H9 (cell line): Measurements from ENCODE around the gene PTPRN2. TPM values are rescaled to one million over a fixed set of nuclear protein-coding genes. Genes with fewer than 3 reads are reported as not detected.

Experiments used
- DNase-seq: peaks from one replicate; pipeline ENCODE4 v3.0.0-alpha.2; 2017
- H2AFZ ChIP-seq: one replicate; pipeline ENCODE4 v1.6.1; 2013; ENCODE audit warnings: mild to moderate bottlenecking, low read length, control low read depth, moderate library complexity
- H2AK5ac ChIP-seq: 2 replicates; pipeline ENCODE4 v1.6.1; 2013; ENCODE audit warnings: low read length, control low read depth, mixed read lengths; ENCODE audit not compliant: insufficient read length
- H2BK120ac ChIP-seq: one replicate; pipeline ENCODE4 v1.6.1; 2013; ENCODE audit warnings: low read depth, mild to moderate bottlenecking, low read length, control low read depth, inconsistent platforms; ENCODE audit not compliant: poor library complexity, severe bottlenecking
- H2BK12ac ChIP-seq: 2 replicates; pipeline ENCODE4 v1.6.1; 2013; ENCODE audit warnings: low read length, control low read depth, mixed read lengths, low read depth; ENCODE audit not compliant: insufficient read length
- H2BK15ac ChIP-seq: 2 replicates; pipeline ENCODE4 v1.6.1; 2013; ENCODE audit warnings: low read depth, low read length, control low read depth
- H2BK20ac ChIP-seq: one replicate; pipeline ENCODE4 v1.6.1; 2013; ENCODE audit warnings: low read depth, mild to moderate bottlenecking, low read length, control low read depth, inconsistent platforms; ENCODE audit not compliant: poor library complexity, severe bottlenecking
- H2BK5ac ChIP-seq: 2 replicates; pipeline ENCODE4 v1.6.1; 2013; ENCODE audit warnings: low read length, control low read depth, mixed read lengths; ENCODE audit not compliant: insufficient read length
- H3K14ac ChIP-seq: 2 replicates; pipeline ENCODE4 v1.6.1; 2013; ENCODE audit warnings: low read length, control low read depth; ENCODE audit not compliant: insufficient read depth
- H3K18ac ChIP-seq: 2 replicates; pipeline ENCODE4 v1.6.1; 2013; ENCODE audit warnings: low read depth, mild to moderate bottlenecking, mixed read lengths, low read length, control low read depth; ENCODE audit not compliant: insufficient read length
- H3K23ac ChIP-seq: 2 replicates; pipeline ENCODE4 v1.6.1; 2013; ENCODE audit warnings: low read length, control low read depth, mixed read lengths, low read depth; ENCODE audit not compliant: insufficient read length
- H3K23me2 ChIP-seq: 2 replicates; pipeline ENCODE4 v1.6.1; 2013; ENCODE audit warnings: low read depth, mild to moderate bottlenecking, mixed read lengths, low read length, control low read depth; ENCODE audit not compliant: insufficient read length, poor library complexity, severe bottlenecking
- H3K27ac ChIP-seq: 2 replicates; pipeline ENCODE4 v1.5.1; 2013; ENCODE audit warnings: low read length, control low read depth, mixed read lengths, low read depth; ENCODE audit not compliant: insufficient read length
- H3K27me3 ChIP-seq: 2 replicates; pipeline ENCODE4 v1.6.1; 2013; ENCODE audit warnings: low read length, control low read depth, inconsistent platforms; ENCODE audit not compliant: insufficient read depth
- H3K4ac ChIP-seq: 2 replicates; pipeline ENCODE4 v1.6.1; 2013; ENCODE audit warnings: low read depth, mild to moderate bottlenecking, control low read depth, inconsistent platforms, low read length, moderate library complexity
- H3K4me1 ChIP-seq: 2 replicates; pipeline ENCODE4 v1.6.1; 2013; ENCODE audit warnings: low read length, control low read depth, inconsistent platforms; ENCODE audit not compliant: insufficient read depth
- H3K4me2 ChIP-seq: 2 replicates; pipeline ENCODE4 v1.6.1; 2013; ENCODE audit warnings: low read length, control low read depth, mixed read lengths; ENCODE audit not compliant: insufficient read length, insufficient read depth
- H3K56ac ChIP-seq: 2 replicates; pipeline ENCODE4 v1.6.1; 2013; ENCODE audit warnings: low read depth, mild to moderate bottlenecking, mixed read lengths, low read length, control low read depth; ENCODE audit not compliant: insufficient read length
- H3K79me1 ChIP-seq: 2 replicates; pipeline ENCODE4 v1.6.1; 2013; ENCODE audit warnings: low read depth, mild to moderate bottlenecking, moderate library complexity, low read length, control low read depth, inconsistent platforms; ENCODE audit not compliant: insufficient read depth, poor library complexity, severe bottlenecking
- H3K79me2 ChIP-seq: 2 replicates; pipeline ENCODE4 v1.6.1; 2013; ENCODE audit warnings: low read length, control low read depth, inconsistent platforms; ENCODE audit not compliant: insufficient read depth
- H3K9ac ChIP-seq: 2 replicates; pipeline ENCODE4 v1.6.1; 2013; ENCODE audit warnings: low read length, control low read depth, mixed read lengths; ENCODE audit not compliant: insufficient read length; ENCODE audit errors: extremely low read depth
- H3K9me3 ChIP-seq: one replicate; pipeline ENCODE4 v1.6.1; 2013; ENCODE audit warnings: low read depth, low read length, inconsistent platforms; ENCODE audit not compliant: control insufficient read depth
- H3T11ph ChIP-seq: one replicate; pipeline ENCODE4 v1.6.1; 2013; ENCODE audit warnings: mild to moderate bottlenecking, low read length, control low read depth, inconsistent platforms
- H4K20me1 ChIP-seq: one replicate; pipeline ENCODE4 v1.6.1; 2013; ENCODE audit not compliant: control insufficient read depth, insufficient read length, insufficient read depth
- H4K5ac ChIP-seq: 2 replicates; pipeline ENCODE4 v1.6.1; 2013; ENCODE audit warnings: low read depth, mild to moderate bottlenecking, mixed read lengths, low read length, control low read depth; ENCODE audit not compliant: insufficient read length
- H4K8ac ChIP-seq: replicated peaks from 2 replicates; pipeline ENCODE4 v1.6.1; 2013; ENCODE audit warnings: low read length, control low read depth, mixed read lengths, low read depth; ENCODE audit not compliant: insufficient read length
- H4K91ac ChIP-seq: 2 replicates; pipeline ENCODE4 v1.6.1; 2013; ENCODE audit warnings: low read depth, mild to moderate bottlenecking, moderate library complexity, mixed read lengths, low read length, control low read depth; ENCODE audit not compliant: insufficient read length
- H3K27ac Mint-ChIP-seq, 3 experiments: 2 replicates in 2 of 3; 3 replicates in 1 of 3; pipeline ENCODE4 v1.8.0; 2020 to 2021; ENCODE audit warnings: mixed read lengths in 3 of 3, mild to moderate bottlenecking in 1 of 3, moderate library complexity in 1 of 3
- H3K27me3 Mint-ChIP-seq: 2 replicates; pipeline ENCODE4 v1.8.0; 2021; ENCODE audit warnings: low read depth, mild to moderate bottlenecking, moderate library complexity, mixed read lengths
- H3K36me3 Mint-ChIP-seq, 3 experiments: 2 replicates in 2 of 3; 3 replicates in 1 of 3; pipeline ENCODE4 v1.8.0; 2020 to 2021; ENCODE audit warnings: low read depth in 3 of 3, mixed read lengths in 3 of 3; ENCODE audit not compliant: insufficient read depth in 1 of 3
- H3K4me1 Mint-ChIP-seq, 2 experiments: 2 replicates each; pipeline ENCODE4 v1.8.0; 2020; ENCODE audit warnings: mixed read lengths in 2 of 2
- H3K4me3 Mint-ChIP-seq, 2 experiments: 2 replicates in 1 of 2; 3 replicates in 1 of 2; pipeline ENCODE4 v1.8.0; 2020 to 2021; ENCODE audit warnings: mild to moderate bottlenecking in 2 of 2, mixed read lengths in 2 of 2, moderate library complexity in 1 of 2
- H3K9me3 Mint-ChIP-seq, 2 experiments: 2 replicates in 1 of 2; 3 replicates in 1 of 2; pipeline ENCODE4 v1.8.0; 2020; ENCODE audit warnings: mild to moderate bottlenecking in 2 of 2, mixed read lengths in 2 of 2, moderate library complexity in 1 of 2
- WGBS: extraction: QIAGEN DNeasy Blood & Tissue Kit; methylation state at CpG from one replicate; pipeline ENCODE4 v1.1.7; 2013; ENCODE audit warnings: missing lambda C conversion rate, low lambda C conversion rate, mixed read lengths; ENCODE audit not compliant: insufficient read length; ENCODE audit errors: extremely low coverage; 5-methylcytosine and 5-hydroxymethylcytosine counted together
- total RNA-seq: library from RNA; stranded (reverse); gene quantifications from 2 replicates; pipeline ENCODE4 v1.2.1, GENCODE V29; 2021
- TF ChIP-seq, protein P1 (sequence below): fragments of 200-600 bp; sonication (generic); conservative IDR thresholded peaks from 3 replicates; pipeline ENCODE4 v1.8.0; 2021; ENCODE audit warnings: antibody characterized with exemption, mild to moderate bottlenecking

The PTPRN2 gene
- total RNA-seq, 1 experiment from 2014 or later = 5.2 TPM

DNA sequence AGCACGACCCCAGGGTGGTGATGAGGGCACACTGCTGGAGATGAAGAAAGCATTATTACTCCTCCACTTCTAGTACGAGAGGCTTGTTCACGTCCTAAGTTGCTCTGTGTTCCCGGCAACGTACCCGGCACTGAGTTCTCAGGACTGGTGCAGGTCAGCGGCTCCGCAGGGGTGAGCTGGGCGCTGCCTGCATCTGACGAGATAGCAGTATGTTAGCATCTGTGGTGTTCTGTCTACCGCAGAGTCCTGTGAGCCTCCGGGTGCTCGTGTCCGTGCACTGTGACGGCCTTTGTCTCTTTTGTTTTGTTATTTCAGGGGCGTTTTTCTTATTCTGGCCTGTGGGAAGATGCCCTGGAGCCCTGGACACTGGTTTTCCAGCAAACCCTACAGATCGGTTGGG lies 743.0 kb downstream of the PTPRN2 start:
- H3K9me3 Mint-ChIP-seq = no peaks in the 10 kb centered on the region
- peaks cover 30 to 33% of the 10 kb centered on the region in 2 experiments for H3K4me1 Mint-ChIP-seq
- WGBS = no CpG with 5 or more reads among the region's 17 CpGs
- Histone ChIP-seq H3K4ac (no peak overlapping the region), H3K79me1 (no peaks in the 10 kb centered on the region), H3K9me3 (no peaks in the 10 kb centered on the region), H2AFZ (no peak overlapping the region), H2BK120ac (no peak overlapping the region), H3K14ac (no peak overlapping the region), H3K4me2 (no peak overlapping the region), H2BK15ac (no peak overlapping the region), H2BK20ac (no peak overlapping the region), H3K23ac (no peak overlapping the region), H2BK5ac (no peak overlapping the region), H3K4me1 (peaks cover 4% of the 10 kb centered on the region; the same call in 1 of the 2 replicates), H4K20me1 (no peaks in the 10 kb centered on the region), H2BK12ac (no peak overlapping the region), H3K27ac (no peak overlapping the region), H3K23me2 (no peaks in the 10 kb centered on the region), H3T11ph (no peak overlapping the region), H4K91ac (no peak overlapping the region), H4K8ac (no peak overlapping the region), H3K56ac (no peak overlapping the region), H3K18ac (no peak overlapping the region), H3K27me3 (no peaks in the 10 kb centered on the region), H3K79me2 (no peaks in the 10 kb centered on the region), H2AK5ac (no peak overlapping the region), H4K5ac (no peak overlapping the region), H3K9ac (no peak overlapping the region)
- peaks cover 6% of the 10 kb centered on the region for H3K27me3 Mint-ChIP-seq
- no peak overlapping the region for H3K27ac Mint-ChIP-seq
- no peak overlapping the region for H3K4me3 Mint-ChIP-seq
- TF ChIP-seq, protein P1, sequence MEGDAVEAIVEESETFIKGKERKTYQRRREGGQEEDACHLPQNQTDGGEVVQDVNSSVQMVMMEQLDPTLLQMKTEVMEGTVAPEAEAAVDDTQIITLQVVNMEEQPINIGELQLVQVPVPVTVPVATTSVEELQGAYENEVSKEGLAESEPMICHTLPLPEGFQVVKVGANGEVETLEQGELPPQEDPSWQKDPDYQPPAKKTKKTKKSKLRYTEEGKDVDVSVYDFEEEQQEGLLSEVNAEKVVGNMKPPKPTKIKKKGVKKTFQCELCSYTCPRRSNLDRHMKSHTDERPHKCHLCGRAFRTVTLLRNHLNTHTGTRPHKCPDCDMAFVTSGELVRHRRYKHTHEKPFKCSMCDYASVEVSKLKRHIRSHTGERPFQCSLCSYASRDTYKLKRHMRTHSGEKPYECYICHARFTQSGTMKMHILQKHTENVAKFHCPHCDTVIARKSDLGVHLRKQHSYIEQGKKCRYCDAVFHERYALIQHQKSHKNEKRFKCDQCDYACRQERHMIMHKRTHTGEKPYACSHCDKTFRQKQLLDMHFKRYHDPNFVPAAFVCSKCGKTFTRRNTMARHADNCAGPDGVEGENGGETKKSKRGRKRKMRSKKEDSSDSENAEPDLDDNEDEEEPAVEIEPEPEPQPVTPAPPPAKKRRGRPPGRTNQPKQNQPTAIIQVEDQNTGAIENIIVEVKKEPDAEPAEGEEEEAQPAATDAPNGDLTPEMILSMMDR = no peak
- no peaks in the 10 kb centered on the region; a peak in 1 of 7 replicates for H3K36me3 Mint-ChIP-seq
- DNase-seq = no peak
